GM19372 (cell line): ENCODE measurements around the gene ECE1.

Experiments
- ATAC-seq: cut with Tn5 transposase; IDR thresholded peaks from one replicate; pipeline ENCODE4 v1.9.1; 2021; ENCODE audit warnings: mild to moderate bottlenecking, low read depth, moderate library complexity; ENCODE audit not compliant: unreplicated experiment

Gene ECE1

GRCh38 chr1:21271550-21271949 is 18.7 kb downstream of the ECE1 start:
- no peak for ATAC-seq

GRCh38 chr1:21270086-21270689 is 20.1 kb downstream of the ECE1 start:
- no peak for ATAC-seq

GRCh38 chr1:21269461-21270085 is 20.7 kb downstream of the ECE1 start:
- ATAC-seq: no peak

GRCh38 chr1:21268281-21269239 is 21.7 kb downstream of the ECE1 start:
- ATAC-seq: no peak

- ATAC-seq: no peak
Observed at GRCh38 chr1:21267191-21268077, 22.8 kb downstream of the ECE1 start.

- ATAC-seq: no peak
Observed at GRCh38 chr1:21266119-21266774, 24.0 kb downstream of the ECE1 start.

GRCh38 chr1:21265644-21266043 is 24.6 kb downstream of the ECE1 start:
- ATAC-seq: no peak

GRCh38 chr1:21264898-21265297 is 25.4 kb downstream of the ECE1 start:
- ATAC-seq: no peak

- no peak for ATAC-seq
Observed at GRCh38 chr1:21263653-21264225, 26.5 kb downstream of the ECE1 start.

GRCh38 chr1:21263052-21263429 is 27.2 kb downstream of the ECE1 start:
- no peak for ATAC-seq

GRCh38 chr1:21262293-21263051 is 27.8 kb downstream of the ECE1 start:
- ATAC-seq: no peak

GRCh38 chr1:21261551-21262292 is 28.5 kb downstream of the ECE1 start:
- no peak for ATAC-seq

- ATAC-seq: no peak
Observed at GRCh38 chr1:21260405-21261125, 29.7 kb downstream of the ECE1 start.

GRCh38 chr1:21259316-21260076 is 30.8 kb downstream of the ECE1 start:
- ATAC-seq: no peak

GRCh38 chr1:21258331-21259134 is 31.7 kb downstream of the ECE1 start:
- no peak for ATAC-seq
